K562 (cell line): ENCODE results near the gene INPP1. TPM values are rescaled to one million over a fixed set of nuclear protein-coding genes. Genes with fewer than 3 reads are reported as not detected.
A peak's percentile ranks its signal among the peaks of the same experiment; 100 is the strongest.

ENCODE experiments used
- BRF2 ChIP-seq: IDR thresholded peaks from 3 replicates; pipeline ENCODE4 v1.6.1; 2011; ENCODE audit warnings: borderline replicate concordance, mild to moderate bottlenecking; ENCODE audit not compliant: insufficient read length, insufficient read depth
- C11orf30 ChIP-seq: fragments of 450-650 bp; IDR thresholded peaks from 2 replicates; pipeline ENCODE4 v1.6.1; 2016; ENCODE audit warnings: low read depth, mild to moderate bottlenecking
- CHCHD3 ChIP-seq: fragments of 250-450 bp; sonication (Bioruptor Pico); IDR thresholded peaks from 2 replicates; pipeline ENCODE4 v2.1.2; 2022; ENCODE audit warnings: mild to moderate bottlenecking
- COPS2 ChIP-seq: fragments of 450-650 bp; conservative IDR thresholded peaks from 2 replicates; pipeline ENCODE4 v1.6.1; 2016; ENCODE audit warnings: mild to moderate bottlenecking, moderate library complexity
- DDX20 ChIP-seq: fragments of 450-650 bp; IDR thresholded peaks from 2 replicates; pipeline ENCODE4 v1.6.1; 2016; ENCODE audit warnings: missing genetic modification characterization, low read depth, mild to moderate bottlenecking, missing compliant biosample characterization, moderate library complexity
- DIDO1 ChIP-seq: fragments of 450-650 bp; IDR thresholded peaks from 2 replicates; pipeline ENCODE4 v1.6.1; 2016; ENCODE audit warnings: low read depth, missing biosample characterization, missing genetic modification characterization
- EHMT2 ChIP-seq: fragments of 450-650 bp; IDR thresholded peaks from 2 replicates; pipeline ENCODE4 v1.6.1; 2018; ENCODE audit warnings: antibody characterized with exemption
- FOXJ2 ChIP-seq: fragments of 200-800 bp; sonication (Bioruptor generic); IDR thresholded peaks from 2 replicates; pipeline ENCODE4 v1.6.1; 2016; ENCODE audit warnings: missing genetic modification characterization, missing compliant biosample characterization
- HDAC6 ChIP-seq: IDR thresholded peaks from 2 replicates; pipeline ENCODE4 v1.6.1; 2012; ENCODE audit warnings: low read depth, mild to moderate bottlenecking, control low read depth, inconsistent platforms, low read length, moderate library complexity
- HNRNPL ChIP-seq: fragments of 200-400 bp; formaldehyde crosslinking; IDR thresholded peaks from 2 replicates; pipeline ENCODE4 v1.6.1; 2017; ENCODE audit warnings: low read depth, mild to moderate bottlenecking, low read length
- ILK ChIP-seq: fragments of 450-650 bp; IDR thresholded peaks from 2 replicates; pipeline ENCODE4 v1.6.1; 2016; ENCODE audit warnings: missing genetic modification characterization, low read depth, mild to moderate bottlenecking, missing compliant biosample characterization, moderate library complexity, borderline replicate concordance
- L3MBTL2 ChIP-seq: fragments of 450-650 bp; IDR thresholded peaks from 2 replicates; pipeline ENCODE4 v1.6.1; 2016; ENCODE audit warnings: mild to moderate bottlenecking, moderate library complexity
- MAZ ChIP-seq, 2 experiments: fragments of 450-650 bp in 1 of 2; sonication (generic) in 1 of 2; formaldehyde crosslinking; IDR thresholded peaks in 1 of 2; conservative IDR thresholded peaks in 1 of 2; 2 replicates each; pipeline versions ENCODE4 v1.4.0 to v1.5.0; 2020; ENCODE audit warnings: mild to moderate bottlenecking in 1 of 2, missing genetic modification reagents in 1 of 2
- NR2F6 ChIP-seq: fragments of 450-650 bp; formaldehyde crosslinking; IDR thresholded peaks from 2 replicates; pipeline ENCODE4 v1.4.0; 2020; ENCODE audit warnings: mild to moderate bottlenecking
- RFX1 ChIP-seq: fragments of 450-650 bp; IDR thresholded peaks from 2 replicates; pipeline ENCODE4 v1.6.1; 2016; ENCODE audit warnings: mild to moderate bottlenecking, moderate library complexity
- SAFB ChIP-seq: fragments of 200-400 bp; formaldehyde crosslinking; IDR thresholded peaks from 2 replicates; pipeline ENCODE4 v1.6.1; 2017; ENCODE audit warnings: low read depth, low read length, borderline replicate concordance
- SUPT5H ChIP-seq: fragments of 450-650 bp; IDR thresholded peaks from 2 replicates; pipeline ENCODE4 v1.6.1; 2016
- ZBTB1 ChIP-seq: sonication (generic); formaldehyde crosslinking; IDR thresholded peaks from 2 replicates; pipeline ENCODE4 v1.8.1; 2023; ENCODE audit warnings: missing genetic modification reagents, low read depth, mild to moderate bottlenecking, borderline replicate concordance
- ZEB2 ChIP-seq: fragments of 450-650 bp; IDR thresholded peaks from 2 replicates; pipeline ENCODE4 v1.6.1; 2016
- ZNF263 ChIP-seq: sonication (generic); formaldehyde crosslinking; IDR thresholded peaks from 2 replicates; pipeline ENCODE4 v1.8.0; 2022; ENCODE audit warnings: mild to moderate bottlenecking, missing genetic modification reagents, borderline replicate concordance
- ZNF311 ChIP-seq: fragments of 250-450 bp; sonication (Bioruptor Pico); IDR thresholded peaks from 2 replicates; pipeline ENCODE4 v1.4.0; 2020; ENCODE audit warnings: mild to moderate bottlenecking, moderate library complexity
- ZNF764 ChIP-seq: fragments of 250-450 bp; sonication (Bioruptor Pico); IDR thresholded peaks from 2 replicates; pipeline ENCODE4 v1.4.0; 2020; ENCODE audit warnings: low read depth, mild to moderate bottlenecking, moderate library complexity
- ZNF79 ChIP-seq: fragments of 250-450 bp; sonication (Bioruptor Pico); IDR thresholded peaks from 2 replicates; pipeline ENCODE4 v1.4.0; 2020; ENCODE audit warnings: low read depth, mild to moderate bottlenecking, moderate library complexity
- polyA plus RNA-seq, 8 experiments: library from polyadenylated mRNA; depleted of rRNA in 4 of 8; stranded (reverse) in 5 of 8; unstranded in 3 of 8; fragments of >200 nt; fragmentation: Nextera tagmentation in 2 of 8; fragmentation: Illumina TruSeq in 1 of 8; extraction: Ambion mirVana in 2 of 8; extraction: Trizol in 1 of 8; gene quantifications; 2 replicates each; pipeline versions ENCODE4 v1.2.1 to v1.2.3, GENCODE V29; 2011 to 2014; ENCODE audit warnings: inconsistent platforms in 1 of 8, missing spikeins in 1 of 8
- total RNA-seq, 7 experiments: library from RNA; depleted of rRNA in 6 of 7; stranded (reverse); fragments of >200 nt in 6 of 7; fragmentation: Illumina TruSeq in 2 of 7; extraction: Trizol in 2 of 7; gene quantifications; 2 replicates each; pipeline versions ENCODE4 v1.2.1 to v1.2.3, GENCODE V29; 2011 to 2021; ENCODE audit warnings: low replicate concordance in 1 of 7
- TF ChIP-seq, protein P1 (sequence below): fragments of 450-650 bp; IDR thresholded peaks from 2 replicates; pipeline ENCODE4 v1.6.1; 2014; ENCODE audit warnings: low read depth, mild to moderate bottlenecking, moderate library complexity, borderline replicate concordance
- TF ChIP-seq, protein P2 (sequence below): fragments of 250-450 bp; sonication (Bioruptor Pico); IDR thresholded peaks from 2 replicates; pipeline ENCODE4 v1.5.0; 2022; ENCODE audit warnings: mild to moderate bottlenecking

INPP1 gene
- total and polyA plus RNA-seq, 9 of the 15 experiments (the other 6 are each of a cell fraction or from before 2014, with no cell fraction given): 3.7 to 11.8 (median 6.5) TPM

DNA sequence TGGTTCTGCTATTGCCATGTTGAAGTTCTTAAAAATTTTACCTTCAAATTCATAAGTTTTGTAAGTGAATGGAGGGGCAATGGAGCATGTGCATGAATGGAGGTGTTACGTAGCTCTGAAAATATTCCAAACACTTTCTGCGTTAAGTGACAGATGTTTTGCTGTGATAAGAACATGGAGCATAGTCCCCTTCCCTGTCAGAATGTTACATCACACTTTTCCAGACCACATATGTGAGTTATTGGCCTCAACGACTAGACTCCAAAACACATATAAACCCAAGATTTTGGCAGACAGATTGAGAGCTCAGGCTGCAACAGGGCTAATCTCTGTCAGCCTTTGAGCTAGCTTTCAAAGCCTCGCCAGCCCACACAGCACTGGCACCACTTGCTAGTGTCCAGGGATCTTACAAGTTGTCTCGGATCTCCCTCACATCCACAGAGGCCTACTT, 37.6 kb downstream of the INPP1 start (continued):
- TF ChIP-seq BRF2 (no peak), HNRNPL (no peak), ZBTB1 (no peak), ZNF764 (no peak), FOXJ2 (tag) (peak; percentile 81; the same call in 1 of the 2 replicates), COPS2 (no peak), C11orf30 (no peak), ZNF311 (CRISPR knock-in tag) (no peak), SAFB (no peak), NR2F6 (CRISPR knock-in tag) (no peak), ZNF263 (CRISPR knock-in tag) (no peak), HDAC6 (no peak), MAZ (CRISPR knock-in tag; conservative IDR thresholded peaks at IDR 0.05 in 1 of 2, IDR thresholded peaks at IDR 0.05 in 1 of 2) (peak in 1 of 2 experiments; percentile 59; a peak in 2 of 4 replicates), DIDO1 (tag) (no peak), RFX1 (no peak), ZNF79 (CRISPR knock-in tag) (no peak), CHCHD3 (no peak), EHMT2 (no peak), SUPT5H (no peak), ILK (tag) (no peak), DDX20 (tag) (no peak), L3MBTL2 (peak; percentile 99), ZEB2 (peak; percentile 48; the same call in 1 of the 2 replicates)
- TF ChIP-seq, protein P1, sequence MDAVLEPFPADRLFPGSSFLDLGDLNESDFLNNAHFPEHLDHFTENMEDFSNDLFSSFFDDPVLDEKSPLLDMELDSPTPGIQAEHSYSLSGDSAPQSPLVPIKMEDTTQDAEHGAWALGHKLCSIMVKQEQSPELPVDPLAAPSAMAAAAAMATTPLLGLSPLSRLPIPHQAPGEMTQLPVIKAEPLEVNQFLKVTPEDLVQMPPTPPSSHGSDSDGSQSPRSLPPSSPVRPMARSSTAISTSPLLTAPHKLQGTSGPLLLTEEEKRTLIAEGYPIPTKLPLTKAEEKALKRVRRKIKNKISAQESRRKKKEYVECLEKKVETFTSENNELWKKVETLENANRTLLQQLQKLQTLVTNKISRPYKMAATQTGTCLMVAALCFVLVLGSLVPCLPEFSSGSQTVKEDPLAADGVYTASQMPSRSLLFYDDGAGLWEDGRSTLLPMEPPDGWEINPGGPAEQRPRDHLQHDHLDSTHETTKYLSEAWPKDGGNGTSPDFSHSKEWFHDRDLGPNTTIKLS: no peak
- TF ChIP-seq, protein P2, sequence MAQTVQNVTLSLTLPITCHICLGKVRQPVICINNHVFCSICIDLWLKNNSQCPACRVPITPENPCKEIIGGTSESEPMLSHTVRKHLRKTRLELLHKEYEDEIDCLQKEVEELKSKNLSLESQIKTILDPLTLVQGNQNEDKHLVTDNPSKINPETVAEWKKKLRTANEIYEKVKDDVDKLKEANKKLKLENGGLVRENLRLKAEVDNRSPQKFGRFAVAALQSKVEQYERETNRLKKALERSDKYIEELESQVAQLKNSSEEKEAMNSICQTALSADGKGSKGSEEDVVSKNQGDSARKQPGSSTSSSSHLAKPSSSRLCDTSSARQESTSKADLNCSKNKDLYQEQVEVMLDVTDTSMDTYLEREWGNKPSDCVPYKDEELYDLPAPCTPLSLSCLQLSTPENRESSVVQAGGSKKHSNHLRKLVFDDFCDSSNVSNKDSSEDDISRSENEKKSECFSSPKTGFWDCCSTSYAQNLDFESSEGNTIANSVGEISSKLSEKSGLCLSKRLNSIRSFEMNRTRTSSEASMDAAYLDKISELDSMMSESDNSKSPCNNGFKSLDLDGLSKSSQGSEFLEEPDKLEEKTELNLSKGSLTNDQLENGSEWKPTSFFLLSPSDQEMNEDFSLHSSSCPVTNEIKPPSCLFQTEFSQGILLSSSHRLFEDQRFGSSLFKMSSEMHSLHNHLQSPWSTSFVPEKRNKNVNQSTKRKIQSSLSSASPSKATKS: no peak
